GM12878 (cell line): ENCODE measurements around the gene B3GALT6. TPM values are rescaled to one million over a fixed set of nuclear protein-coding genes. Genes with fewer than 3 reads are reported as not detected.

Source experiments
- ATAC-seq: fragments of 200-7000 bp; cut with Tn5 transposase; 3 replicates; pipeline ENCODE4 v1.9.1; 2020; ENCODE audit warnings: mild to moderate bottlenecking, moderate library complexity
- BruUV-seq: library from RNA; stranded (reverse); fragments of 400-500 nt; replicated peaks from 2 replicates; lab custom pipeline; 2021; lab: Mats Ljungman, UMichigan
- CTCF ChIA-PET: fragments of 300-600 bp; sonication (Branson Sonifier 250); formaldehyde crosslinking; extraction: SDS; loops from one replicate; lab custom pipeline; 2021; ENCODE audit warnings: inconsistent platforms; lab: Yijun Ruan, JAX
- POLR2A ChIA-PET: fragments of 350-600 bp; formaldehyde crosslinking; extraction: SDS; loops from one replicate; lab custom pipeline; 2021; ENCODE audit warnings: inconsistent platforms; lab: Charles Lee
- RAD21 ChIA-PET: fragments of 300-600 bp; sonication (Branson Sonifier 250); formaldehyde crosslinking; loops from one replicate; lab custom pipeline; 2023; ENCODE audit warnings: antibody characterized with exemption; ENCODE audit not compliant: unreplicated experiment; lab: Charles Lee
- SMC1A ChIA-PET: fragments of 300-600 bp; sonication (Branson Sonifier 250); formaldehyde crosslinking; loops from one replicate; lab custom pipeline; 2023; ENCODE audit not compliant: unreplicated experiment, uncharacterized antibody; lab: Charles Lee
- DNase-seq: peaks from one replicate; pipeline ENCODE4 v3.0.0-alpha.2; 2011; ENCODE audit warnings: low read depth, low spot score
- FAIRE-seq: peaks from 3 replicates; lab custom pipeline; 2011; peaks lifted over from hg19 to GRCh38; lab: Jason Lieb, UNC
- H2AFZ ChIP-seq: 2 replicates; pipeline ENCODE4 v1.6.0; 2011; ENCODE audit warnings: low read depth, low read length, control low read depth; ENCODE audit not compliant: control insufficient read depth
- H3K27ac ChIP-seq: 2 replicates; pipeline ENCODE4 v1.5.1; 2011; ENCODE audit warnings: control low read depth; ENCODE audit not compliant: control insufficient read depth, insufficient read depth
- H3K27me3 ChIP-seq, 2 experiments: replicated peaks in 1 of 2; 2 replicates each; pipeline versions ENCODE4 v1.6.0 to v1.6.1; 2011; ENCODE audit warnings: low read length in 1 of 2; ENCODE audit not compliant: control insufficient read depth in 2 of 2, insufficient read depth in 2 of 2
- H3K36me3 ChIP-seq, 2 experiments: 2 replicates each; pipeline ENCODE4 v1.5.1; 2011; ENCODE audit warnings: low read length in 1 of 2; ENCODE audit not compliant: control insufficient read depth in 2 of 2, insufficient read depth in 2 of 2
- H3K4me1 ChIP-seq: 2 replicates; pipeline ENCODE4 v1.6.1; 2011; ENCODE audit warnings: mild to moderate bottlenecking, low read length, moderate library complexity, mixed read lengths; ENCODE audit not compliant: control insufficient read depth, insufficient read depth
- H3K4me2 ChIP-seq: 2 replicates; pipeline ENCODE4 v1.6.0; 2011; ENCODE audit warnings: control low read depth; ENCODE audit not compliant: control insufficient read depth, insufficient read depth
- H3K4me3 ChIP-seq: fragments of 200-600 bp; sonication (generic); 2 replicates; pipeline ENCODE4 v1.5.1; 2016
- H3K79me2 ChIP-seq: 2 replicates; pipeline ENCODE4 v1.6.0; 2011; ENCODE audit warnings: low read length; ENCODE audit not compliant: control insufficient read depth, insufficient read depth
- H3K9ac ChIP-seq: 2 replicates; pipeline ENCODE4 v1.8.0; 2011; ENCODE audit warnings: low read length, control low read depth, mixed read lengths; ENCODE audit not compliant: control insufficient read depth, insufficient read depth
- H3K9me3 ChIP-seq: replicated peaks from 3 replicates; pipeline ENCODE4 v1.5.1; 2011; ENCODE audit warnings: mild to moderate bottlenecking, low read length; ENCODE audit not compliant: control insufficient read depth, insufficient read depth
- H4K20me1 ChIP-seq: 2 replicates; pipeline ENCODE4 v1.6.0; 2011; ENCODE audit not compliant: control insufficient read depth, insufficient read depth
- BMI1 ChIP-seq: fragments of 450-650 bp; IDR thresholded peaks from 2 replicates; pipeline ENCODE4 v1.6.1; 2016; ENCODE audit warnings: mild to moderate bottlenecking, moderate library complexity, borderline replicate concordance
- GATAD2B ChIP-seq: fragments of 450-650 bp; conservative IDR thresholded peaks from 2 replicates; pipeline ENCODE4 v1.6.1; 2017; ENCODE audit warnings: low read depth, mild to moderate bottlenecking, moderate library complexity
- TCF12 ChIP-seq: IDR thresholded peaks from 2 replicates; pipeline ENCODE4 v1.6.1; 2011; ENCODE audit warnings: low read depth, mild to moderate bottlenecking, low read length
- USF2 ChIP-seq: IDR thresholded peaks from 2 replicates; pipeline ENCODE4 v1.6.1; 2011; ENCODE audit warnings: low read depth, low read length, improper control_type of control experiment, borderline replicate concordance
- WGBS: methylation state at CpG from one replicate; pipeline ENCODE4 v1.1.6; 2016; ENCODE audit warnings: low lambda C conversion rate; ENCODE audit not compliant: insufficient replicate concordance, insufficient coverage; ENCODE audit errors: missing lambda C conversion rate; 5-methylcytosine and 5-hydroxymethylcytosine counted together
- in situ Hi-C: fragments of 300-500 bp; cut with MboI; formaldehyde crosslinking; loops from 9 replicates; pipeline ENCODE4 v1.14.3; 2018; ENCODE audit warnings: mixed read lengths
- intact Hi-C: fragments of 100-400 bp; cut with micrococcal nuclease; formaldehyde crosslinking; loops from one replicate; pipeline ENCODE4 v1.14.2; 2022; ENCODE audit not compliant: unreplicated experiment
- polyA plus RNA-seq, 11 experiments: library from polyadenylated mRNA; depleted of rRNA in 4 of 11; unstranded in 6 of 11; stranded (reverse) in 5 of 11; fragments of >200 nt; fragmentation: Nextera tagmentation in 4 of 11; fragmentation: Illumina TruSeq in 1 of 11; extraction: Ambion mirVana in 4 of 11; extraction: Trizol in 1 of 11; gene quantifications; 1 replicate in 1 of 11; 2 replicates in 10 of 11; pipeline versions ENCODE4 v1.2.1 to v1.2.3, GENCODE V29; 2011 to 2016; ENCODE audit warnings: inconsistent platforms in 2 of 11, missing spikeins in 2 of 11, low read depth in 1 of 11
- total RNA-seq, 4 experiments: library from RNA; depleted of rRNA in 3 of 4; stranded (reverse); fragments of >200 nt in 3 of 4; fragmentation: Illumina TruSeq in 1 of 4; extraction: Trizol in 1 of 4; gene quantifications; 2 replicates each; pipeline versions ENCODE4 v1.2.1 to v1.2.3, GENCODE V29; 2013 to 2021
- TF ChIP-seq, protein P1 (sequence below): fragments of 450-650 bp; conservative IDR thresholded peaks from 2 replicates; pipeline ENCODE4 v1.6.1; 2017; ENCODE audit warnings: mild to moderate bottlenecking, moderate library complexity
- TF ChIP-seq, protein P2 (sequence below), 3 experiments: IDR thresholded peaks in 2 of 3; conservative IDR thresholded peaks in 1 of 3; 2 replicates each; pipeline ENCODE4 v1.5.1; 2011; ENCODE audit warnings: low read depth in 3 of 3, low read length in 3 of 3, mild to moderate bottlenecking in 3 of 3, control low read depth in 2 of 3, moderate library complexity in 2 of 3, inconsistent platforms in 1 of 3, mixed read lengths in 1 of 3; ENCODE audit not compliant: control insufficient read depth in 2 of 3, insufficient read depth in 1 of 3; ENCODE audit errors: extremely low read depth in 1 of 3
- TF ChIP-seq, protein P3 (sequence below): fragments of 450-650 bp; IDR thresholded peaks from 2 replicates; pipeline ENCODE4 v1.6.1; 2014; ENCODE audit warnings: mild to moderate bottlenecking

Gene B3GALT6
- total and polyA plus RNA-seq, 10 of the 15 experiments (the other 5 are each of a cell fraction or from before 2014, with no cell fraction given), result 0.53 to 20.8 (median 4.5) TPM

DNA sequence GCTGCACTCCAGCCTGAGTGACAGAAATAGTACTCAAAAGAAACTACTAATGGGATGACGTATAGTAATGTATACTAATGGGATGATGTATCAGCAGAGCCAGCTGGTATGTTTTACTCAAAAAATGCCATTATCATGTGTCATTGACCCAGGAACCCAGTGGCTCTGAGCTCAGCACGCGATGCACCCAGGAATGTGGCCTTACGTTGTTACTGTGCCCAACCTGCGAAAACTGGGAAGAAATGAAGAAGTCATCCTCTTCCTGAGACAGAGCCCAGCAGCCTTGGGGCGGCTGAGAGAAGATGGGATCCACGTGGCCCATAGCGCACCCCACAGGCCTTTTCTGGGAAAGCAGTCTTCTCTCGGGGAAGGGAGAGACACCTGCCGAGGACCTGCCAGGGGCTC, 32.8 kb downstream of the B3GALT6 start:
- Histone ChIP-seq H3K36me3 (peaks cover 21 to 23% of the 10 kb centered on the region in 2 experiments), H3K27me3 (no peaks in the 10 kb centered on the region), H2AFZ (no peak overlapping the region), H3K79me2 (peaks cover 7% of the 10 kb centered on the region), H4K20me1 (no peaks in the 10 kb centered on the region), H3K4me2 (no peak overlapping the region), H3K4me1 (no peaks in the 10 kb centered on the region), H3K4me3 (no peak overlapping the region)
- DNase-seq, result no peak
- CTCF ChIA-PET, result interaction anchor here (0.9 to 1.2 kb wide), 2 partner anchors 14 to 35 kb away, joined by 3 read pairs; no protein-coding TSS in a partner anchor
- no TSS peak for BruUV-seq
- intact Hi-C loops, result no loop called here
- 87% methylated on average over 10 of the region's 10 CpGs for WGBS
- TF ChIP-seq, protein P1, sequence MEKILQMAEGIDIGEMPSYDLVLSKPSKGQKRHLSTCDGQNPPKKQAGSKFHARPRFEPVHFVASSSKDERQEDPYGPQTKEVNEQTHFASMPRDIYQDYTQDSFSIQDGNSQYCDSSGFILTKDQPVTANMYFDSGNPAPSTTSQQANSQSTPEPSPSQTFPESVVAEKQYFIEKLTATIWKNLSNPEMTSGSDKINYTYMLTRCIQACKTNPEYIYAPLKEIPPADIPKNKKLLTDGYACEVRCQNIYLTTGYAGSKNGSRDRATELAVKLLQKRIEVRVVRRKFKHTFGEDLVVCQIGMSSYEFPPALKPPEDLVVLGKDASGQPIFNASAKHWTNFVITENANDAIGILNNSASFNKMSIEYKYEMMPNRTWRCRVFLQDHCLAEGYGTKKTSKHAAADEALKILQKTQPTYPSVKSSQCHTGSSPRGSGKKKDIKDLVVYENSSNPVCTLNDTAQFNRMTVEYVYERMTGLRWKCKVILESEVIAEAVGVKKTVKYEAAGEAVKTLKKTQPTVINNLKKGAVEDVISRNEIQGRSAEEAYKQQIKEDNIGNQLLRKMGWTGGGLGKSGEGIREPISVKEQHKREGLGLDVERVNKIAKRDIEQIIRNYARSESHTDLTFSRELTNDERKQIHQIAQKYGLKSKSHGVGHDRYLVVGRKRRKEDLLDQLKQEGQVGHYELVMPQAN, result no peak
- TF ChIP-seq TCF12 (no peak), USF2 (no peak), GATAD2B (no peak), BMI1 (no peak)
- TF ChIP-seq, protein P2, sequence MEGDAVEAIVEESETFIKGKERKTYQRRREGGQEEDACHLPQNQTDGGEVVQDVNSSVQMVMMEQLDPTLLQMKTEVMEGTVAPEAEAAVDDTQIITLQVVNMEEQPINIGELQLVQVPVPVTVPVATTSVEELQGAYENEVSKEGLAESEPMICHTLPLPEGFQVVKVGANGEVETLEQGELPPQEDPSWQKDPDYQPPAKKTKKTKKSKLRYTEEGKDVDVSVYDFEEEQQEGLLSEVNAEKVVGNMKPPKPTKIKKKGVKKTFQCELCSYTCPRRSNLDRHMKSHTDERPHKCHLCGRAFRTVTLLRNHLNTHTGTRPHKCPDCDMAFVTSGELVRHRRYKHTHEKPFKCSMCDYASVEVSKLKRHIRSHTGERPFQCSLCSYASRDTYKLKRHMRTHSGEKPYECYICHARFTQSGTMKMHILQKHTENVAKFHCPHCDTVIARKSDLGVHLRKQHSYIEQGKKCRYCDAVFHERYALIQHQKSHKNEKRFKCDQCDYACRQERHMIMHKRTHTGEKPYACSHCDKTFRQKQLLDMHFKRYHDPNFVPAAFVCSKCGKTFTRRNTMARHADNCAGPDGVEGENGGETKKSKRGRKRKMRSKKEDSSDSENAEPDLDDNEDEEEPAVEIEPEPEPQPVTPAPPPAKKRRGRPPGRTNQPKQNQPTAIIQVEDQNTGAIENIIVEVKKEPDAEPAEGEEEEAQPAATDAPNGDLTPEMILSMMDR (IDR thresholded peaks at IDR 0.05 in 2 of 3, conservative IDR thresholded peaks at IDR 0.05 in 1 of 3; ENCODE audit: control insufficient read depth in 2 of 3, extremely low read depth in 1 of 3, insufficient read depth in 1 of 3, low read depth in 3 of 3, low read length in 3 of 3), result 0 out of 6 replicates have a peak, but pooled peaks of 2 of the 3 experiments have one; percentile 4 to 5
- TF ChIP-seq, protein P3, sequence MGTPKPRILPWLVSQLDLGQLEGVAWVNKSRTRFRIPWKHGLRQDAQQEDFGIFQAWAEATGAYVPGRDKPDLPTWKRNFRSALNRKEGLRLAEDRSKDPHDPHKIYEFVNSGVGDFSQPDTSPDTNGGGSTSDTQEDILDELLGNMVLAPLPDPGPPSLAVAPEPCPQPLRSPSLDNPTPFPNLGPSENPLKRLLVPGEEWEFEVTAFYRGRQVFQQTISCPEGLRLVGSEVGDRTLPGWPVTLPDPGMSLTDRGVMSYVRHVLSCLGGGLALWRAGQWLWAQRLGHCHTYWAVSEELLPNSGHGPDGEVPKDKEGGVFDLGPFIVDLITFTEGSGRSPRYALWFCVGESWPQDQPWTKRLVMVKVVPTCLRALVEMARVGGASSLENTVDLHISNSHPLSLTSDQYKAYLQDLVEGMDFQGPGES, result no peak
- TF ChIP-seq, all 136 proteins: peak for 1
- no peak for FAIRE-seq
- ChIA-PET RAD21 (no interaction called here), POLR2A (no interaction called here), SMC1A (no interaction called here)
- no peaks in the 10 kb centered on the region for H3K9me3 ChIP-seq
- H3K27ac ChIP-seq, result no peak overlapping the region
- in situ Hi-C loops, result no loop called here
- ATAC-seq, result no peak
- H3K9ac ChIP-seq, result no peak overlapping the region
